ENCODE measurements around the gene DCPS.
"Not testable (repeated sequence)": the region's sequence is repeated elsewhere in the genome, so short reads cannot be mapped to it uniquely, and the experiment has no call there.

Gene DCPS

GRCh38 chr11:126382641-126383040, 78.8 kb downstream of the DCPS start:
- H3K9me3 ChIP-seq (ENCODE audit: low read length); H2AFZ ChIP-seq (ENCODE audit: low read depth, low read length); H3K4me1 ChIP-seq (ENCODE audit: insufficient read depth, low read length); H3K36me3 ChIP-seq (ENCODE audit: insufficient read depth, low read length); H3K27me3 ChIP-seq (ENCODE audit: insufficient read depth, low read length); H3K4me3 ChIP-seq (ENCODE audit: low read length): not testable (repeated sequence)

GRCh38 chr11:126383339-126384335, 79.8 kb downstream of the DCPS start:
- Histone ChIP-seq H3K36me3 (ENCODE audit: insufficient read depth, low read length) (no peaks in the 10 kb centered on the region), H3K9me3 (ENCODE audit: low read length) (no peaks in the 10 kb centered on the region), H2AFZ (ENCODE audit: low read depth, low read length) (no peak overlapping the region), H3K4me3 (ENCODE audit: low read length) (no peak overlapping the region), H3K4me1 (ENCODE audit: insufficient read depth, low read length) (no peaks in the 10 kb centered on the region), H3K27me3 (ENCODE audit: insufficient read depth, low read length) (no peaks in the 10 kb centered on the region)

- Histone ChIP-seq H3K36me3 (ENCODE audit: insufficient read depth, low read length) (no peaks in the 10 kb centered on the region), H3K9me3 (ENCODE audit: low read length) (no peaks in the 10 kb centered on the region), H3K4me1 (ENCODE audit: insufficient read depth, low read length) (no peaks in the 10 kb centered on the region), H3K4me3 (ENCODE audit: low read length) (no peak overlapping the region), H3K27me3 (ENCODE audit: insufficient read depth, low read length) (no peaks in the 10 kb centered on the region), H2AFZ (ENCODE audit: low read depth, low read length) (no peak overlapping the region)
These were observed 80.7 kb downstream of the DCPS start for GRCh38 chr11:126384449-126385070.

GRCh38 chr11:126385991-126386728, 82.3 kb downstream of the DCPS start:
- Histone ChIP-seq H3K4me3 (ENCODE audit: low read length) (no peak overlapping the region), H2AFZ (ENCODE audit: low read depth, low read length) (no peak overlapping the region), H3K36me3 (ENCODE audit: insufficient read depth, low read length) (no peaks in the 10 kb centered on the region), H3K4me1 (ENCODE audit: insufficient read depth, low read length) (no peaks in the 10 kb centered on the region), H3K27me3 (ENCODE audit: insufficient read depth, low read length) (no peaks in the 10 kb centered on the region), H3K9me3 (ENCODE audit: low read length) (no peaks in the 10 kb centered on the region)

GRCh38 chr11:126386729-126387071, 82.8 kb downstream of the DCPS start:
- not testable (repeated sequence) for H3K4me1 ChIP-seq (ENCODE audit: insufficient read depth, low read length); H2AFZ ChIP-seq (ENCODE audit: low read depth, low read length); H3K4me3 ChIP-seq (ENCODE audit: low read length); H3K36me3 ChIP-seq (ENCODE audit: insufficient read depth, low read length); H3K9me3 ChIP-seq (ENCODE audit: low read length); H3K27me3 ChIP-seq (ENCODE audit: insufficient read depth, low read length)

GRCh38 chr11:126387857-126388256, 84.0 kb downstream of the DCPS start:
- Histone ChIP-seq H3K36me3 (ENCODE audit: insufficient read depth, low read length) (no peaks in the 10 kb centered on the region), H3K9me3 (ENCODE audit: low read length) (no peaks in the 10 kb centered on the region), H3K27me3 (ENCODE audit: insufficient read depth, low read length) (no peaks in the 10 kb centered on the region), H3K4me1 (ENCODE audit: insufficient read depth, low read length) (no peaks in the 10 kb centered on the region), H3K4me3 (ENCODE audit: low read length) (no peak overlapping the region), H2AFZ (ENCODE audit: low read depth, low read length) (no peak overlapping the region)

GRCh38 chr11:126390272-126390867, 86.5 kb downstream of the DCPS start:
- H3K27me3 ChIP-seq (ENCODE audit: insufficient read depth, low read length) = no peaks in the 10 kb centered on the region
- H3K36me3 ChIP-seq (ENCODE audit: insufficient read depth, low read length) = no peaks in the 10 kb centered on the region
- H3K4me3 ChIP-seq (ENCODE audit: low read length) = no peak overlapping the region
- H2AFZ ChIP-seq (ENCODE audit: low read depth, low read length) = no peak overlapping the region
- no peaks in the 10 kb centered on the region for H3K9me3 ChIP-seq (ENCODE audit: low read length)
- H3K4me1 ChIP-seq (ENCODE audit: insufficient read depth, low read length) = no peaks in the 10 kb centered on the region

GRCh38 chr11:126391286-126391954, 87.6 kb downstream of the DCPS start:
- Histone ChIP-seq H2AFZ (ENCODE audit: low read depth, low read length) (no peak overlapping the region), H3K4me1 (ENCODE audit: insufficient read depth, low read length) (no peaks in the 10 kb centered on the region), H3K4me3 (ENCODE audit: low read length) (no peak overlapping the region), H3K36me3 (ENCODE audit: insufficient read depth, low read length) (no peaks in the 10 kb centered on the region), H3K9me3 (ENCODE audit: low read length) (no peaks in the 10 kb centered on the region), H3K27me3 (ENCODE audit: insufficient read depth, low read length) (no peaks in the 10 kb centered on the region)

- H3K36me3 ChIP-seq (ENCODE audit: insufficient read depth, low read length) = no peaks in the 10 kb centered on the region
- H2AFZ ChIP-seq (ENCODE audit: low read depth, low read length) = no peak overlapping the region
- no peak overlapping the region for H3K4me3 ChIP-seq (ENCODE audit: low read length)
- H3K9me3 ChIP-seq (ENCODE audit: low read length) = no peaks in the 10 kb centered on the region
- H3K4me1 ChIP-seq (ENCODE audit: insufficient read depth, low read length) = no peaks in the 10 kb centered on the region
- H3K27me3 ChIP-seq (ENCODE audit: insufficient read depth, low read length) = no peaks in the 10 kb centered on the region
These were observed 88.2 kb downstream of the DCPS start for GRCh38 chr11:126391970-126392632.

GRCh38 chr11:126392633-126393013, 88.8 kb downstream of the DCPS start:
- Histone ChIP-seq H3K4me3 (ENCODE audit: low read length) (no peak overlapping the region), H3K36me3 (ENCODE audit: insufficient read depth, low read length) (no peaks in the 10 kb centered on the region), H3K9me3 (ENCODE audit: low read length) (no peaks in the 10 kb centered on the region), H3K27me3 (ENCODE audit: insufficient read depth, low read length) (no peaks in the 10 kb centered on the region), H3K4me1 (ENCODE audit: insufficient read depth, low read length) (no peaks in the 10 kb centered on the region), H2AFZ (ENCODE audit: low read depth, low read length) (no peak overlapping the region)

GRCh38 chr11:126393143-126393542, 89.3 kb downstream of the DCPS start:
- Histone ChIP-seq H3K36me3 (ENCODE audit: insufficient read depth, low read length) (no peaks in the 10 kb centered on the region), H2AFZ (ENCODE audit: low read depth, low read length) (no peak overlapping the region), H3K27me3 (ENCODE audit: insufficient read depth, low read length) (no peaks in the 10 kb centered on the region), H3K9me3 (ENCODE audit: low read length) (no peaks in the 10 kb centered on the region), H3K4me1 (ENCODE audit: insufficient read depth, low read length) (no peaks in the 10 kb centered on the region), H3K4me3 (ENCODE audit: low read length) (no peak overlapping the region)

- Histone ChIP-seq H2AFZ (ENCODE audit: low read depth, low read length) (no peak overlapping the region), H3K4me3 (ENCODE audit: low read length) (no peak overlapping the region), H3K27me3 (ENCODE audit: insufficient read depth, low read length) (no peaks in the 10 kb centered on the region), H3K36me3 (ENCODE audit: insufficient read depth, low read length) (no peaks in the 10 kb centered on the region), H3K9me3 (ENCODE audit: low read length) (no peaks in the 10 kb centered on the region), H3K4me1 (ENCODE audit: insufficient read depth, low read length) (no peaks in the 10 kb centered on the region)
These were observed 90.2 kb downstream of the DCPS start for GRCh38 chr11:126394036-126394435.
